H9 (cell line): ENCODE results near the gene ESRRB. TPM values are rescaled to one million over a fixed set of nuclear protein-coding genes. Genes with fewer than 3 reads are reported as not detected.

ENCODE experiments used
- DNase-seq: peaks from one replicate; pipeline ENCODE4 v3.0.0-alpha.2; 2017
- H2AFZ ChIP-seq: one replicate; pipeline ENCODE4 v1.6.1; 2013; ENCODE audit warnings: mild to moderate bottlenecking, low read length, control low read depth, moderate library complexity
- H2AK5ac ChIP-seq: 2 replicates; pipeline ENCODE4 v1.6.1; 2013; ENCODE audit warnings: low read length, control low read depth, mixed read lengths; ENCODE audit not compliant: insufficient read length
- H2BK120ac ChIP-seq: one replicate; pipeline ENCODE4 v1.6.1; 2013; ENCODE audit warnings: low read depth, mild to moderate bottlenecking, low read length, control low read depth, inconsistent platforms; ENCODE audit not compliant: poor library complexity, severe bottlenecking
- H2BK12ac ChIP-seq: 2 replicates; pipeline ENCODE4 v1.6.1; 2013; ENCODE audit warnings: low read length, control low read depth, mixed read lengths, low read depth; ENCODE audit not compliant: insufficient read length
- H2BK15ac ChIP-seq: 2 replicates; pipeline ENCODE4 v1.6.1; 2013; ENCODE audit warnings: low read depth, low read length, control low read depth
- H2BK20ac ChIP-seq: one replicate; pipeline ENCODE4 v1.6.1; 2013; ENCODE audit warnings: low read depth, mild to moderate bottlenecking, low read length, control low read depth, inconsistent platforms; ENCODE audit not compliant: poor library complexity, severe bottlenecking
- H2BK5ac ChIP-seq: 2 replicates; pipeline ENCODE4 v1.6.1; 2013; ENCODE audit warnings: low read length, control low read depth, mixed read lengths; ENCODE audit not compliant: insufficient read length
- H3K14ac ChIP-seq: 2 replicates; pipeline ENCODE4 v1.6.1; 2013; ENCODE audit warnings: low read length, control low read depth; ENCODE audit not compliant: insufficient read depth
- H3K18ac ChIP-seq: 2 replicates; pipeline ENCODE4 v1.6.1; 2013; ENCODE audit warnings: low read depth, mild to moderate bottlenecking, mixed read lengths, low read length, control low read depth; ENCODE audit not compliant: insufficient read length
- H3K23ac ChIP-seq: 2 replicates; pipeline ENCODE4 v1.6.1; 2013; ENCODE audit warnings: low read length, control low read depth, mixed read lengths, low read depth; ENCODE audit not compliant: insufficient read length
- H3K23me2 ChIP-seq: 2 replicates; pipeline ENCODE4 v1.6.1; 2013; ENCODE audit warnings: low read depth, mild to moderate bottlenecking, mixed read lengths, low read length, control low read depth; ENCODE audit not compliant: insufficient read length, poor library complexity, severe bottlenecking
- H3K27ac ChIP-seq: 2 replicates; pipeline ENCODE4 v1.5.1; 2013; ENCODE audit warnings: low read length, control low read depth, mixed read lengths, low read depth; ENCODE audit not compliant: insufficient read length
- H3K27me3 ChIP-seq: 2 replicates; pipeline ENCODE4 v1.6.1; 2013; ENCODE audit warnings: low read length, control low read depth, inconsistent platforms; ENCODE audit not compliant: insufficient read depth
- H3K4ac ChIP-seq: 2 replicates; pipeline ENCODE4 v1.6.1; 2013; ENCODE audit warnings: low read depth, mild to moderate bottlenecking, control low read depth, inconsistent platforms, low read length, moderate library complexity
- H3K4me1 ChIP-seq: 2 replicates; pipeline ENCODE4 v1.6.1; 2013; ENCODE audit warnings: low read length, control low read depth, inconsistent platforms; ENCODE audit not compliant: insufficient read depth
- H3K4me2 ChIP-seq: 2 replicates; pipeline ENCODE4 v1.6.1; 2013; ENCODE audit warnings: low read length, control low read depth, mixed read lengths; ENCODE audit not compliant: insufficient read length, insufficient read depth
- H3K56ac ChIP-seq: 2 replicates; pipeline ENCODE4 v1.6.1; 2013; ENCODE audit warnings: low read depth, mild to moderate bottlenecking, mixed read lengths, low read length, control low read depth; ENCODE audit not compliant: insufficient read length
- H3K79me1 ChIP-seq: 2 replicates; pipeline ENCODE4 v1.6.1; 2013; ENCODE audit warnings: low read depth, mild to moderate bottlenecking, moderate library complexity, low read length, control low read depth, inconsistent platforms; ENCODE audit not compliant: insufficient read depth, poor library complexity, severe bottlenecking
- H3K79me2 ChIP-seq: 2 replicates; pipeline ENCODE4 v1.6.1; 2013; ENCODE audit warnings: low read length, control low read depth, inconsistent platforms; ENCODE audit not compliant: insufficient read depth
- H3K9ac ChIP-seq: 2 replicates; pipeline ENCODE4 v1.6.1; 2013; ENCODE audit warnings: low read length, control low read depth, mixed read lengths; ENCODE audit not compliant: insufficient read length; ENCODE audit errors: extremely low read depth
- H3K9me3 ChIP-seq: one replicate; pipeline ENCODE4 v1.6.1; 2013; ENCODE audit warnings: low read depth, low read length, inconsistent platforms; ENCODE audit not compliant: control insufficient read depth
- H3T11ph ChIP-seq: one replicate; pipeline ENCODE4 v1.6.1; 2013; ENCODE audit warnings: mild to moderate bottlenecking, low read length, control low read depth, inconsistent platforms
- H4K20me1 ChIP-seq: one replicate; pipeline ENCODE4 v1.6.1; 2013; ENCODE audit not compliant: control insufficient read depth, insufficient read length, insufficient read depth
- H4K5ac ChIP-seq: 2 replicates; pipeline ENCODE4 v1.6.1; 2013; ENCODE audit warnings: low read depth, mild to moderate bottlenecking, mixed read lengths, low read length, control low read depth; ENCODE audit not compliant: insufficient read length
- H4K8ac ChIP-seq: replicated peaks from 2 replicates; pipeline ENCODE4 v1.6.1; 2013; ENCODE audit warnings: low read length, control low read depth, mixed read lengths, low read depth; ENCODE audit not compliant: insufficient read length
- H4K91ac ChIP-seq: 2 replicates; pipeline ENCODE4 v1.6.1; 2013; ENCODE audit warnings: low read depth, mild to moderate bottlenecking, moderate library complexity, mixed read lengths, low read length, control low read depth; ENCODE audit not compliant: insufficient read length
- H3K27ac Mint-ChIP-seq, 3 experiments: 2 replicates in 2 of 3; 3 replicates in 1 of 3; pipeline ENCODE4 v1.8.0; 2020 to 2021; ENCODE audit warnings: mixed read lengths in 3 of 3, mild to moderate bottlenecking in 1 of 3, moderate library complexity in 1 of 3
- H3K27me3 Mint-ChIP-seq: 2 replicates; pipeline ENCODE4 v1.8.0; 2021; ENCODE audit warnings: low read depth, mild to moderate bottlenecking, moderate library complexity, mixed read lengths
- H3K36me3 Mint-ChIP-seq, 3 experiments: 2 replicates in 2 of 3; 3 replicates in 1 of 3; pipeline ENCODE4 v1.8.0; 2020 to 2021; ENCODE audit warnings: low read depth in 3 of 3, mixed read lengths in 3 of 3; ENCODE audit not compliant: insufficient read depth in 1 of 3
- H3K4me1 Mint-ChIP-seq, 2 experiments: 2 replicates each; pipeline ENCODE4 v1.8.0; 2020; ENCODE audit warnings: mixed read lengths in 2 of 2
- H3K4me3 Mint-ChIP-seq, 2 experiments: 2 replicates in 1 of 2; 3 replicates in 1 of 2; pipeline ENCODE4 v1.8.0; 2020 to 2021; ENCODE audit warnings: mild to moderate bottlenecking in 2 of 2, mixed read lengths in 2 of 2, moderate library complexity in 1 of 2
- H3K9me3 Mint-ChIP-seq, 2 experiments: 2 replicates in 1 of 2; 3 replicates in 1 of 2; pipeline ENCODE4 v1.8.0; 2020; ENCODE audit warnings: mild to moderate bottlenecking in 2 of 2, mixed read lengths in 2 of 2, moderate library complexity in 1 of 2
- CTCF ChIP-seq: fragments of 200-600 bp; sonication (generic); conservative IDR thresholded peaks from 3 replicates; pipeline ENCODE4 v1.8.0; 2021; ENCODE audit warnings: antibody characterized with exemption, mild to moderate bottlenecking
- WGBS: extraction: QIAGEN DNeasy Blood & Tissue Kit; methylation state at CpG from one replicate; pipeline ENCODE4 v1.1.7; 2013; ENCODE audit warnings: missing lambda C conversion rate, low lambda C conversion rate, mixed read lengths; ENCODE audit not compliant: insufficient read length; ENCODE audit errors: extremely low coverage; 5-methylcytosine and 5-hydroxymethylcytosine counted together
- total RNA-seq: library from RNA; stranded (reverse); gene quantifications from 2 replicates; pipeline ENCODE4 v1.2.1, GENCODE V29; 2021

ESRRB gene
- total RNA-seq, 1 experiment from 2014 or later: 0.11 TPM

- Mint-ChIP-seq H3K9me3 (peaks cover 9 to 15% of the 10 kb centered on the region in 2 experiments; a peak in 4 of 5 replicates), H3K27me3 (no peaks in the 10 kb centered on the region; the same call in 1 of the 2 replicates), H3K4me3 (no peak overlapping the region), H3K36me3 (peaks cover 0 to 7% (median 0%) of the 10 kb centered on the region in 3 experiments; a peak in 3 of 7 replicates), H3K27ac (peak overlapping the region in 1 of 3 experiments; percentile 55; a peak in 2 of 7 replicates), H3K4me1 (peaks cover 9 to 23% of the 10 kb centered on the region in 2 experiments)
- no peaks in the 10 kb centered on the region for H3K27me3 ChIP-seq
- no peak overlapping the region for H2BK20ac ChIP-seq
- no peak overlapping the region for H3K4me2 ChIP-seq
- H3K56ac ChIP-seq: no peak overlapping the region
- H3K14ac ChIP-seq: no peak overlapping the region
- WGBS: no CpG with 5 or more reads among the region's 3 CpGs
- H3K79me2 ChIP-seq: no peaks in the 10 kb centered on the region
- H3K23me2 ChIP-seq: no peaks in the 10 kb centered on the region
- H2BK5ac ChIP-seq: no peak overlapping the region
- no peak overlapping the region for H2BK12ac ChIP-seq
- H3K27ac ChIP-seq: no peak overlapping the region
- H3T11ph ChIP-seq: no peak overlapping the region
- H4K8ac ChIP-seq: no peak overlapping the region
- H3K79me1 ChIP-seq: no peaks in the 10 kb centered on the region
- no peaks in the 10 kb centered on the region for H3K4me1 ChIP-seq
- DNase-seq: no peak
- no peak overlapping the region for H3K18ac ChIP-seq
- no peak overlapping the region for H3K23ac ChIP-seq
- no peak for TF ChIP-seq CTCF
- no peak overlapping the region for H2BK120ac ChIP-seq
- no peak overlapping the region for H2BK15ac ChIP-seq
- H4K91ac ChIP-seq: no peak overlapping the region
- no peak overlapping the region for H4K5ac ChIP-seq
- no peaks in the 10 kb centered on the region for H3K9me3 ChIP-seq
- no peak overlapping the region for H3K4ac ChIP-seq
- no peak overlapping the region for H2AK5ac ChIP-seq
- no peaks in the 10 kb centered on the region for H4K20me1 ChIP-seq
- no peak overlapping the region for H2AFZ ChIP-seq
- H3K9ac ChIP-seq: no peak overlapping the region
These were observed 149.3 kb downstream of the ESRRB start for GRCh38 chr14:76525106-76525821.
